PC-3 (cell line): ENCODE results near the gene METTL16. TPM values are rescaled to one million over a fixed set of nuclear protein-coding genes. Genes with fewer than 3 reads are reported as not detected.

Source experiments
- ATAC-seq: fragments of 200-7000 bp; cut with Tn5 transposase; 2 replicates; pipeline ENCODE4 v1.9.1; 2020; ENCODE audit warnings: mild to moderate bottlenecking, moderate library complexity
- BruUV-seq: library from RNA; stranded (reverse); fragments of 400-500 nt; replicated peaks from 2 replicates; lab custom pipeline; 2021; lab: Mats Ljungman, UMichigan
- CTCF ChIA-PET: fragments of 300-600 bp; sonication (Branson Sonifier 250); formaldehyde crosslinking; loops from one replicate; lab custom pipeline; 2022; ENCODE audit warnings: antibody characterized with exemption; lab: Charles Lee
- POLR2A ChIA-PET: fragments of 300-600 bp; sonication (Branson Sonifier 250); formaldehyde crosslinking; loops from one replicate; lab custom pipeline; 2022; ENCODE audit warnings: antibody characterized with exemption; ENCODE audit not compliant: unreplicated experiment; lab: Charles Lee
- DNase-seq: peaks from one replicate; pipeline ENCODE4 v3.0.0-alpha.2; 2015
- H2AFZ ChIP-seq: fragments of 300-600 bp; sonication (generic); 2 replicates; pipeline ENCODE4 v1.6.0; 2016; ENCODE audit warnings: antibody characterized with exemption, low read length
- H3F3A ChIP-seq: fragments of 300-600 bp; sonication (generic); one replicate; pipeline ENCODE4 v1.6.0; 2017; ENCODE audit warnings: antibody characterized with exemption, low read length, control low read depth, mild to moderate bottlenecking; ENCODE audit not compliant: unreplicated experiment
- H3K27ac ChIP-seq: fragments of 300-600 bp; sonication (generic); 2 replicates; pipeline ENCODE4 v1.5.1; 2016; ENCODE audit warnings: mild to moderate bottlenecking, low read length
- H3K27me3 ChIP-seq: fragments of 300-600 bp; sonication (generic); 2 replicates; pipeline ENCODE4 v1.6.1; 2016; ENCODE audit warnings: low read length, mixed read lengths
- H3K36me3 ChIP-seq: fragments of 300-600 bp; sonication (generic); 2 replicates; pipeline ENCODE4 v1.6.1; 2016; ENCODE audit warnings: low read depth, mixed run types, low read length, mixed read lengths
- H3K4me1 ChIP-seq: fragments of 300-600 bp; sonication (generic); 2 replicates; pipeline ENCODE4 v1.5.1; 2016; ENCODE audit warnings: low read length; ENCODE audit not compliant: insufficient read depth
- H3K4me2 ChIP-seq: fragments of 300-600 bp; sonication (generic); 2 replicates; pipeline ENCODE4 v1.6.0; 2016; ENCODE audit warnings: low read length
- H3K4me3 ChIP-seq: fragments of 300-600 bp; sonication (generic); 2 replicates; pipeline ENCODE4 v1.5.1; 2016; ENCODE audit warnings: mild to moderate bottlenecking, low read length, mixed read lengths
- H3K79me2 ChIP-seq: fragments of 300-600 bp; sonication (generic); 2 replicates; pipeline ENCODE4 v1.6.1; 2017; ENCODE audit warnings: low read length, mixed read lengths
- H3K9ac ChIP-seq: fragments of 300-600 bp; sonication (generic); 2 replicates; pipeline ENCODE4 v1.6.0; 2016; ENCODE audit warnings: mild to moderate bottlenecking, low read length
- H3K9me2 ChIP-seq: fragments of 300-600 bp; sonication (generic); replicated peaks from 2 replicates; pipeline ENCODE4 v1.6.1; 2016; ENCODE audit warnings: mixed run types, low read length, mixed read lengths
- H3K9me3 ChIP-seq: fragments of 300-600 bp; sonication (generic); 2 replicates; pipeline ENCODE4 v1.6.1; 2016; ENCODE audit warnings: low read length, mixed read lengths
- H4K20me1 ChIP-seq: fragments of 300-600 bp; sonication (generic); 2 replicates; pipeline ENCODE4 v1.6.1; 2016; ENCODE audit warnings: low read length, mixed read lengths
- CTCF ChIP-seq: fragments of 300-600 bp; sonication (generic); conservative IDR thresholded peaks from 2 replicates; pipeline ENCODE4 v1.5.1; 2017; ENCODE audit warnings: antibody characterized with exemption, low read depth, mild to moderate bottlenecking, low read length
- EZH2 ChIP-seq: fragments of 300-600 bp; sonication (generic); IDR thresholded peaks from one replicate; pipeline ENCODE4 v1.6.1; 2017; ENCODE audit warnings: antibody characterized with exemption, mild to moderate bottlenecking, low read length; ENCODE audit not compliant: unreplicated experiment
- EZH2phosphoT487 ChIP-seq: fragments of 300-600 bp; sonication (generic); IDR thresholded peaks from 2 replicates; pipeline ENCODE4 v1.6.1; 2018; ENCODE audit warnings: mild to moderate bottlenecking, antibody characterized with exemption, low read length, borderline replicate concordance
- intact Hi-C: fragments of 100-400 bp; cut with micrococcal nuclease; formaldehyde crosslinking; loops from 2 replicates; pipeline ENCODE4 v1.9.0; 2023
- total RNA-seq: library from RNA; depleted of rRNA; stranded (reverse); fragments of >200 nt; gene quantifications from 2 replicates; pipeline ENCODE4 v1.2.3, GENCODE V29; 2014

METTL16 gene
- total RNA-seq, 1 experiment from 2014 or later = 20.8 TPM

DNA sequence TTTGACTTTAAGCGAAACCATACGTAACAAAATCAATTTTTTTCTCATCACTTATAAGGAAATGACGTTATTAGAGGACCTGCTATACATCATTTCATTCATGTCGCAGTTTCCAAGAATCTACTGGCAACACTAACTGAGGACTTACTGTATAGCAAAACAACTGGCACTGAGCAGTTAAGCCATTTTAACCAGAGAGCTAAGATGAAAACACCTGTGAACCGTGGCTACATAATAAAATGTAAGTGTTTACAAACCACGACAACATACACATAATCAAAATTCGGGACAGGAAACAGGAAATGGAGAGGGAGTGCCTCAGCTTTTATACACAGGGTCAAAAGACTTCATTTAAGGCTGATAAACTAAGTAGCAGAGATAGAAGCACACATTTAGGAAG, 29.5 kb downstream of the METTL16 start:
- no peaks in the 10 kb centered on the region for H3K27me3 ChIP-seq
- ATAC-seq (no peak), DNase-seq (no peak)
- no peaks in the 10 kb centered on the region for H4K20me1 ChIP-seq
- BruUV-seq = no TSS peak
- no peak overlapping the region for H3K27ac ChIP-seq
- CTCF ChIA-PET = interaction anchor here (0.7 kb wide), 1 partner anchor 1364 kb away, joined by 4 read pairs; no protein-coding TSS in a partner anchor
- H3F3A ChIP-seq = no peaks in the 10 kb centered on the region
- no peak overlapping the region for H3K4me2 ChIP-seq
- no peaks in the 10 kb centered on the region for H3K36me3 ChIP-seq
- no peak overlapping the region for H3K4me3 ChIP-seq
- no peak overlapping the region for H2AFZ ChIP-seq
- TF ChIP-seq EZH2 (no peak), EZH2phosphoT487 (no peak), CTCF (no peak)
- peaks cover 10% of the 10 kb centered on the region for H3K4me1 ChIP-seq
- H3K9ac ChIP-seq = no peak overlapping the region
- POLR2A ChIA-PET = no interaction called here
- H3K9me3 ChIP-seq = no peaks in the 10 kb centered on the region
- intact Hi-C loops = no loop called here
- no peaks in the 10 kb centered on the region for H3K9me2 ChIP-seq
- H3K79me2 ChIP-seq = peaks cover 62% of the 10 kb centered on the region

GRCh38 chr17:2481760-2482159, 29.9 kb downstream of the METTL16 start:
- Histone ChIP-seq H3K9ac (no peak overlapping the region), H3K4me1 (peaks cover 7% of the 10 kb centered on the region), H3K27me3 (no peaks in the 10 kb centered on the region), H3K9me3 (no peaks in the 10 kb centered on the region), H3K4me2 (no peak overlapping the region), H3K4me3 (no peak overlapping the region), H3F3A (no peaks in the 10 kb centered on the region), H3K9me2 (no peaks in the 10 kb centered on the region), H3K36me3 (no peaks in the 10 kb centered on the region), H4K20me1 (no peaks in the 10 kb centered on the region), H3K27ac (no peak overlapping the region), H2AFZ (no peak overlapping the region), H3K79me2 (peaks cover 59% of the 10 kb centered on the region)
- BruUV-seq = no TSS peak
- DNase-seq (no peak), ATAC-seq (no peak)
- intact Hi-C loops = no loop called here
- ChIA-PET CTCF (interaction anchor here (0.7 kb wide), 1 partner anchor 1365 kb away, joined by 4 read pairs; no protein-coding TSS in a partner anchor), POLR2A (no interaction called here)
- TF ChIP-seq EZH2phosphoT487 (no peak), CTCF (no peak), EZH2 (no peak)

- no peaks in the 10 kb centered on the region for H3K4me1 ChIP-seq
- no TSS peak for BruUV-seq
- no peaks in the 10 kb centered on the region for H3K36me3 ChIP-seq
- ChIA-PET CTCF (no interaction called here), POLR2A (no interaction called here)
- intact Hi-C loops = no loop called here
- H3K79me2 ChIP-seq = peaks cover 35% of the 10 kb centered on the region
- no peaks in the 10 kb centered on the region for H3K9me2 ChIP-seq
- no peak overlapping the region for H3K4me2 ChIP-seq
- no peaks in the 10 kb centered on the region for H3F3A ChIP-seq
- DNase-seq = no peak
- H3K9me3 ChIP-seq = no peaks in the 10 kb centered on the region
- no peak overlapping the region for H2AFZ ChIP-seq
- H3K27me3 ChIP-seq = no peaks in the 10 kb centered on the region
- no peak overlapping the region for H3K4me3 ChIP-seq
- H4K20me1 ChIP-seq = no peaks in the 10 kb centered on the region
- no peak overlapping the region for H3K9ac ChIP-seq
- no peak for ATAC-seq
- no peak overlapping the region for H3K27ac ChIP-seq
- TF ChIP-seq EZH2 = no peak
- TF ChIP-seq CTCF = no peak
- no peak for TF ChIP-seq EZH2phosphoT487
Measured at GRCh38 chr17:2478458-2478857, 33.2 kb downstream of the METTL16 start.
